ENCODE measurements around the gene CDH22. TPM values are rescaled to one million over a fixed set of nuclear protein-coding genes. Genes with fewer than 3 reads are reported as not detected.

The CDH22 gene
- total and polyA plus RNA-seq, 4 experiments from 2014 or later = not detected

GRCh38 chr20:46131396-46131795 lies 176.9 kb downstream of the CDH22 start:
- CTCF ChIA-PET (ENCODE audit: partially characterized antibody) = interaction anchor here (1.0 to 2.9 kb wide), 6 partner anchors 13 to 217 kb away, joined by 3 to 9 read pairs (median 3); no protein-coding TSS in a partner anchor
- intact Hi-C loops (cut with micrococcal nuclease) = no loop called here
- DNase-seq = no peak
- Mint-ChIP-seq H3K4me1 (peaks cover 0 to 9% (median 3%) of the 10 kb centered on the region in 4 donors), H3K27ac (no peak overlapping the region), H3K27me3 (peaks cover 27 to 35% of the 10 kb centered on the region in 2 donors), H3K36me3 (no peaks in the 10 kb centered on the region), H3K9me3 (peaks cover 0 to 3% (median 0%) of the 10 kb centered on the region in 8 donors), H3K4me3 (no peak overlapping the region)
- H3K27ac ChIP-seq (ENCODE audit: low read depth, low read length) = no peak overlapping the region
- POLR2A ChIA-PET (ENCODE audit: partially characterized antibody) = no interaction called here
- H3K27me3 ChIP-seq (ENCODE audit: insufficient read depth, low read length) = no peaks in the 10 kb centered on the region
- H3K36me3 ChIP-seq (ENCODE audit: insufficient read depth, low read length) = no peaks in the 10 kb centered on the region
- H3K4me1 ChIP-seq (ENCODE audit: insufficient read depth, low read length) = no peaks in the 10 kb centered on the region
- no peaks in the 10 kb centered on the region for H3K9me3 ChIP-seq (ENCODE audit: control insufficient read depth in 1 of 2, low read length in 2 of 2)
- no peak overlapping the region for H3K4me3 ChIP-seq (ENCODE audit: low read length in 2 of 2)

DNA sequence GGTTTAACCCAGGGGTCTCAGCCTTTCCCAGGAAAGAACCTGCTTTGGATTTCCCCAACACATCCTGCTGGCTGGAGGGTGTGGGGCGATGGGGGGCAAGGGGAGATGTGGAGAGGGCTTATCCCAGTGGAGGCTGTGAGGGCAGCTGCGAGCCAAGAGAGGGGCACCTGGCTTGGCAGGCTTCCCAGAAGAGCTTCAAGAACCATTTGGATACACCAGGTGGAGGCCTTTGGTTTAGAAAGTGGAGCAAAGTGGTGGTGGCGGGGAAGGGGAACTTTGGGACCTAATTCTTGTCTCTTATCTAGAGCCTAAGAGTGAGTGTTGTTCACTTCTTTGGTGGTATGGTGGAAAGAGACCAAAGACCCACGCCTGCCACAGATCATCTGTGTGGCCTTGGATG lies 177.8 kb downstream of the CDH22 start:
- DNase-seq = no peak
- Histone ChIP-seq H3K27ac (ENCODE audit: low read depth, low read length) (no peak overlapping the region), H3K36me3 (ENCODE audit: insufficient read depth, low read length) (no peaks in the 10 kb centered on the region), H3K9me3 (ENCODE audit: control insufficient read depth in 1 of 2, low read length in 2 of 2) (no peaks in the 10 kb centered on the region), H3K27me3 (ENCODE audit: insufficient read depth, low read length) (no peaks in the 10 kb centered on the region), H3K4me3 (ENCODE audit: low read length in 2 of 2) (no peak overlapping the region), H3K4me1 (ENCODE audit: insufficient read depth, low read length) (no peaks in the 10 kb centered on the region)
- H3K27ac Mint-ChIP-seq = no peak overlapping the region
- intact Hi-C loops (cut with micrococcal nuclease) = no loop called here
- no peaks in the 10 kb centered on the region for H3K36me3 Mint-ChIP-seq
- POLR2A ChIA-PET (ENCODE audit: partially characterized antibody) = no interaction called here
- peaks cover 0 to 9% (median 3%) of the 10 kb centered on the region in 4 donors for H3K4me1 Mint-ChIP-seq
- CTCF ChIA-PET (ENCODE audit: partially characterized antibody) = interaction anchor here (1.1 to 2.9 kb wide), 4 partner anchors 13 to 551 kb away, joined by 3 to 9 read pairs (median 4); no protein-coding TSS in a partner anchor
- H3K4me3 Mint-ChIP-seq = no peak overlapping the region
- peaks cover 0 to 3% (median 0%) of the 10 kb centered on the region in 8 donors for H3K9me3 Mint-ChIP-seq
- H3K27me3 Mint-ChIP-seq = peaks cover 27% of the 10 kb centered on the region in 2 donors

GRCh38 chr20:46129955-46130481 lies 178.3 kb downstream of the CDH22 start:
- ChIA-PET POLR2A (ENCODE audit: partially characterized antibody) (no interaction called here), CTCF (ENCODE audit: partially characterized antibody) (interaction anchor here (0.8 to 2.1 kb wide), 5 partner anchors 9 to 551 kb away, joined by 3 to 4 read pairs (median 3); partner anchors contain the start of gene ELMO2)
- Mint-ChIP-seq H3K27ac (no peak overlapping the region), H3K27me3 (peaks cover 25 to 27% of the 10 kb centered on the region in 2 donors), H3K4me1 (peaks cover 0 to 9% (median 3%) of the 10 kb centered on the region in 4 donors), H3K4me3 (no peak overlapping the region), H3K9me3 (peaks cover 0 to 3% (median 0%) of the 10 kb centered on the region in 8 donors), H3K36me3 (no peaks in the 10 kb centered on the region)
- Histone ChIP-seq H3K9me3 (ENCODE audit: control insufficient read depth in 1 of 2, low read length in 2 of 2) (no peaks in the 10 kb centered on the region), H3K27me3 (ENCODE audit: insufficient read depth, low read length) (no peaks in the 10 kb centered on the region), H3K27ac (ENCODE audit: low read depth, low read length) (no peak overlapping the region), H3K4me1 (ENCODE audit: insufficient read depth, low read length) (no peaks in the 10 kb centered on the region), H3K4me3 (ENCODE audit: low read length in 2 of 2) (no peak overlapping the region), H3K36me3 (ENCODE audit: insufficient read depth, low read length) (no peaks in the 10 kb centered on the region)
- no peak for DNase-seq
- intact Hi-C loops (cut with micrococcal nuclease) = no loop called here

DNA sequence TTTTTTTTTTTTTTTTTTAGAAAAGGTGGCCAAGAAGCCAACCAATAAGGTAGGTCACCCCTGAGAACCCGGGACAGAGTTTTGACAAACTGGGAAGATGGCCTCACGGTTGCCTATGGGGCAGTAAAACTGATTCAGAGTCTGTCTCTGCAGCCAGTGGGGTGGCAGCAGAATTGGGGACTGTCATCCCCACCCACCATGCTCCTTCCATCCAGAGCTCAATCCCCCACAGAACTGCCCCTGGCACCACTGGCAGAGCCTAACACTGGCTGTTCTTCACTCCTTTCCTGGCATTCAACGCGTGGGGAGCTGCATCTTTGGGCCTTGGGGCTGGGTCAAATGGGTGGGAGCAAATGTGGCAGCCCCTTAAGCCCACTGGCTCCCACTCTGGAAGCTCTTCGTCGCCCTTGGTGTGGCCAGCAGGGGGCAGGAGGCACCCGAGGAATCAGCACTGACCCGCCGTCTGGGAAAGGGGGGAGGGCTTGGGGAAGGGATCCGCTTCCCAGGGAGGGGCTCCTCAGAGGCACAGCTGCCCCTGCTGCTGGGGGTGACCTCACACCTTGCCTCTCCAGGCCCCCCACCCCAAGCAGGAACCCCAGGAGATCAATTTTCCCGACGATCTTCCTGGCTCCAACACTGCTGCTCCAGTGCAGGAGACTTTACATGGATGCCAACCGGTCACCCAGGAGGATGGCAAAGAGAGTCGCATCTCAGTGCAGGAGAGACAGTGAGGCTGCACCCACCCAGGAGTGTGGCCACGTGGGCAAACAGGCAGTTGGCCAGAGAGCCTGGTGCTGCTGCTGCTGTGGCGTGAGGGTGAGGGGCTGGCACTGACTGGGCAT lies 179.8 kb downstream of the CDH22 start:
- ChIA-PET CTCF (ENCODE audit: partially characterized antibody) (interaction anchor here (1.1 to 1.2 kb wide), 3 partner anchors 104 to 221 kb away, joined by 3 read pairs; no protein-coding TSS in a partner anchor), POLR2A (ENCODE audit: partially characterized antibody) (no interaction called here)
- intact Hi-C loops (cut with micrococcal nuclease) = no loop called here
- H3K27me3 ChIP-seq (ENCODE audit: insufficient read depth, low read length) = no peaks in the 10 kb centered on the region
- Mint-ChIP-seq H3K4me1 (peaks cover 0 to 9% (median 4%) of the 10 kb centered on the region in 4 donors), H3K36me3 (no peaks in the 10 kb centered on the region), H3K4me3 (no peak overlapping the region), H3K27me3 (peaks cover 18 to 24% of the 10 kb centered on the region in 2 donors), H3K9me3 (peaks cover 0 to 2% (median 0%) of the 10 kb centered on the region in 8 donors), H3K27ac (no peak overlapping the region)
- H3K9me3 ChIP-seq (ENCODE audit: control insufficient read depth in 1 of 2, low read length in 2 of 2) = no peaks in the 10 kb centered on the region
- no peak overlapping the region for H3K4me3 ChIP-seq (ENCODE audit: low read length in 2 of 2)
- H3K27ac ChIP-seq (ENCODE audit: low read depth, low read length) = no peak overlapping the region
- no peak for DNase-seq
- no peaks in the 10 kb centered on the region for H3K4me1 ChIP-seq (ENCODE audit: insufficient read depth, low read length)
- H3K36me3 ChIP-seq (ENCODE audit: insufficient read depth, low read length) = no peaks in the 10 kb centered on the region

DNA sequence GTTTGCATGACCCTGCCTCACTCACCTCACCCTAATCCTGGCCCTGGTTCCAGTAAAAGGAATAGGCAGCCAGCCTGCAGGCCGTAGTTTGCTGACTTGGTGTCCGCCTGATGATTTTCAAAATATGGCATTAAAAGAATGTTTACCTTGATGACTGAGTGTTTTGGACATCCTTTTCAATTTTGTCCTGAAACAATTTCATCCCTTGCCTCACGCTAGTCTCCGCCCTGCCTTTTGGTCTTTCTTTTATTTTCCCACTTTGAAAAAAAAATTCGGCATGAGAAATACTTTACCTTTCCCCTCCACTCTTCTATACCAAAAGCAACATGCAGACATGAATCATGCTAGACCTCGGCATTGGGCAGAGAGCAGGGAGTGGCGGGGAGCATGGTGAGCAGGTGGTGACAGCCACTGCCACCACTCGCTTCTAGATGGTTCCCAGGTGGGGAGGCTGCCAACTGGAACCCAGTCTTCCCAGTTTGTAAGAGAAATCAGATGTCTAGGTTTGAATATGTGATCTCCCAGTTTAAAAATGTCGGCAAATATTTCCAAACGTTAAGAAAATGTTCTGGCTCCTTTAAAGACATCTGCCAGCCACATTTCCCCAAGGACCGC lies 180.8 kb downstream of the CDH22 start:
- H3K4me3 Mint-ChIP-seq = no peak overlapping the region
- no peaks in the 10 kb centered on the region for H3K36me3 ChIP-seq (ENCODE audit: insufficient read depth, low read length)
- no peak overlapping the region for H3K27ac ChIP-seq (ENCODE audit: low read depth, low read length)
- no peaks in the 10 kb centered on the region for H3K9me3 Mint-ChIP-seq
- peaks cover 14 to 21% of the 10 kb centered on the region in 2 donors for H3K27me3 Mint-ChIP-seq
- peaks cover 0 to 5% (median 2%) of the 10 kb centered on the region in 4 donors for H3K4me1 Mint-ChIP-seq
- no peak overlapping the region for H3K4me3 ChIP-seq (ENCODE audit: low read length in 2 of 2)
- no peaks in the 10 kb centered on the region for H3K4me1 ChIP-seq (ENCODE audit: insufficient read depth, low read length)
- DNase-seq = no peak
- CTCF ChIA-PET (ENCODE audit: partially characterized antibody) = interaction anchor here (1.1 to 1.2 kb wide), 2 partner anchors 103 to 113 kb away, joined by 3 read pairs; no protein-coding TSS in a partner anchor
- intact Hi-C loops (cut with micrococcal nuclease) = no loop called here
- H3K9me3 ChIP-seq (ENCODE audit: control insufficient read depth in 1 of 2, low read length in 2 of 2) = no peaks in the 10 kb centered on the region
- no peaks in the 10 kb centered on the region for H3K27me3 ChIP-seq (ENCODE audit: insufficient read depth, low read length)
- no peaks in the 10 kb centered on the region for H3K36me3 Mint-ChIP-seq
- POLR2A ChIA-PET (ENCODE audit: partially characterized antibody) = no interaction called here
- H3K27ac Mint-ChIP-seq = no peak overlapping the region

- peaks cover 8 to 18% of the 10 kb centered on the region in 2 donors for H3K27me3 Mint-ChIP-seq
Observed at GRCh38 chr20:46126440-46127056, 181.8 kb downstream of the CDH22 start.

More at GRCh38 chr20:46126440-46127056, 181.8 kb downstream of the CDH22 start:
- ChIA-PET CTCF (ENCODE audit: partially characterized antibody) (no interaction called here), POLR2A (ENCODE audit: partially characterized antibody) (interaction anchor here (0.6 kb wide), 1 partner anchor 308 kb away, joined by 3 read pairs; no protein-coding TSS in a partner anchor)
- DNase-seq = no peak
- no peaks in the 10 kb centered on the region for H3K27me3 ChIP-seq (ENCODE audit: insufficient read depth, low read length)
- no peak overlapping the region for H3K27ac Mint-ChIP-seq
- H3K4me1 Mint-ChIP-seq = peaks cover 0 to 4% (median 0%) of the 10 kb centered on the region in 4 donors
- no peak overlapping the region for H3K4me3 Mint-ChIP-seq
- intact Hi-C loops (cut with micrococcal nuclease) = no loop called here
- no peak overlapping the region for H3K27ac ChIP-seq (ENCODE audit: low read depth, low read length)
- no peaks in the 10 kb centered on the region for H3K4me1 ChIP-seq (ENCODE audit: insufficient read depth, low read length)
- no peaks in the 10 kb centered on the region for H3K9me3 Mint-ChIP-seq
- H3K36me3 Mint-ChIP-seq = no peaks in the 10 kb centered on the region
- no peaks in the 10 kb centered on the region for H3K36me3 ChIP-seq (ENCODE audit: insufficient read depth, low read length)
- no peaks in the 10 kb centered on the region for H3K9me3 ChIP-seq (ENCODE audit: control insufficient read depth in 1 of 2, low read length in 2 of 2)
- H3K4me3 ChIP-seq (ENCODE audit: low read length in 2 of 2) = no peak overlapping the region
